B cell (primary cell): ENCODE data around the gene TLL2. TPM values are rescaled to one million over a fixed set of nuclear protein-coding genes. Genes with fewer than 3 reads are reported as not detected.

Experiments used
- ATAC-seq: fragments of 200-7000 bp; cut with Tn5 transposase; one replicate; pipeline ENCODE4 v1.10.0; 2021; ENCODE audit warnings: low read depth, mild to moderate bottlenecking, moderate number of reproducible peaks, moderate library complexity
- CTCF ChIA-PET: fragments of 350-600 bp; sonication (Branson Sonifier 250); formaldehyde crosslinking; loops from one replicate; lab custom pipeline; 2021; ENCODE audit warnings: antibody characterized with exemption, inconsistent platforms; lab: Charles Lee
- POLR2A ChIA-PET: fragments of 350-600 bp; sonication (Branson Sonifier 250); formaldehyde crosslinking; loops from one replicate; lab custom pipeline; 2021; ENCODE audit warnings: antibody characterized with exemption; lab: Charles Lee
- DNase-seq: peaks from one replicate; pipeline ENCODE4 v3.0.0; 2013
- H2AFZ ChIP-seq: 2 replicates; pipeline ENCODE4 v1.6.1; 2012; ENCODE audit warnings: mild to moderate bottlenecking, low read depth, low read length; ENCODE audit not compliant: insufficient read depth, poor library complexity, severe bottlenecking
- H3K27ac ChIP-seq, 2 donors: 1 replicate in 1 of 2; 2 replicates in 1 of 2; pipeline ENCODE4 v1.5.1; 2012 to 2013; ENCODE audit warnings: low read length in 2 of 2, mild to moderate bottlenecking in 2 of 2, moderate library complexity in 1 of 2
- H3K27me3 ChIP-seq, 4 experiments: fragments of 200-600 bp in 1 of 4; sonication (generic) in 1 of 4; replicated peaks in 1 of 4; 1 replicate in 2 of 4; 2 replicates in 2 of 4; pipeline versions ENCODE4 v1.6.1 to v1.7.0; 2013 to 2016; ENCODE audit warnings: low read length in 3 of 4, mild to moderate bottlenecking in 2 of 4, mixed read lengths in 1 of 4, moderate library complexity in 1 of 4; ENCODE audit not compliant: insufficient read depth in 4 of 4, control insufficient read depth in 3 of 4; ENCODE audit errors: control extremely low read depth in 1 of 4
- H3K36me3 ChIP-seq, 2 experiments: replicated peaks in 1 of 2; 1 replicate in 1 of 2; 2 replicates in 1 of 2; pipeline versions ENCODE4 v1.6.1 to v1.7.1; 2013; ENCODE audit warnings: low read length in 1 of 2; ENCODE audit not compliant: insufficient read depth in 2 of 2, control insufficient read depth in 1 of 2; ENCODE audit errors: control extremely low read depth in 1 of 2, extremely low read depth in 1 of 2
- H3K4me1 ChIP-seq, 2 donors: fragments of 200-600 bp in 1 of 2; sonication (generic) in 1 of 2; 1 replicate in 1 of 2; 2 replicates in 1 of 2; pipeline versions ENCODE4 v1.5.1 to v1.6.1; 2013 to 2017; ENCODE audit warnings: low read length in 2 of 2; ENCODE audit not compliant: control insufficient read depth in 2 of 2, insufficient read depth in 2 of 2
- H3K4me2 ChIP-seq: replicated peaks from 2 replicates; pipeline ENCODE3; 2012; ENCODE audit warnings: mild to moderate bottlenecking, low read depth, low read length; ENCODE audit not compliant: poor library complexity, severe bottlenecking
- H3K4me3 ChIP-seq, 5 experiments: fragments of 200-600 bp in 1 of 5; sonication (generic) in 1 of 5; 1 replicate in 3 of 5; 2 replicates in 2 of 5; pipeline versions ENCODE4 v1.5.1 to v1.7.0; 2011 to 2016; ENCODE audit warnings: low read length in 4 of 5, mild to moderate bottlenecking in 4 of 5, low read depth in 2 of 5, control low read depth in 1 of 5, moderate library complexity in 1 of 5; ENCODE audit not compliant: insufficient read depth in 1 of 5; ENCODE audit errors: control extremely low read depth in 1 of 5, extremely low read depth in 1 of 5
- H3K79me2 ChIP-seq: fragments of 200-600 bp; sonication (generic); one replicate; pipeline ENCODE4 v1.6.0; 2016; ENCODE audit warnings: low read length; ENCODE audit not compliant: control insufficient read depth, insufficient read depth
- H3K9ac ChIP-seq: fragments of 200-600 bp; sonication (generic); 2 replicates; pipeline ENCODE4 v1.6.1; 2017; ENCODE audit warnings: mild to moderate bottlenecking, low read length, moderate library complexity
- H3K9me3 ChIP-seq, 3 donors: one replicate each; pipeline versions ENCODE4 v1.6.1 to v1.7.1; 2013; ENCODE audit warnings: low read length in 2 of 3; ENCODE audit not compliant: control insufficient read depth in 2 of 3, insufficient read depth in 1 of 3; ENCODE audit errors: control extremely low read depth in 1 of 3
- H4K20me1 ChIP-seq: 2 replicates; pipeline ENCODE4 v1.6.0; 2012; ENCODE audit warnings: mild to moderate bottlenecking, low read length; ENCODE audit not compliant: insufficient read depth, control insufficient read depth, poor library complexity, severe bottlenecking
- H3K27ac Mint-ChIP-seq: one replicate; pipeline ENCODE4 v1.8.0; 2021; ENCODE audit warnings: mixed read lengths
- H3K27me3 Mint-ChIP-seq: one replicate; pipeline ENCODE4 v1.8.0; 2021; ENCODE audit warnings: mixed read lengths
- H3K4me1 Mint-ChIP-seq: one replicate; pipeline ENCODE4 v1.8.0; 2021; ENCODE audit warnings: mixed read lengths
- H3K4me3 Mint-ChIP-seq: one replicate; pipeline ENCODE4 v1.8.0; 2021; ENCODE audit warnings: mixed read lengths
- H3K9me3 Mint-ChIP-seq: one replicate; pipeline ENCODE4 v1.8.0; 2022; ENCODE audit warnings: mixed read lengths; ENCODE audit not compliant: insufficient read depth
- EZH2 ChIP-seq: IDR thresholded peaks from 2 replicates; pipeline ENCODE4 v1.6.1; 2012; ENCODE audit warnings: borderline replicate concordance, low read depth, mild to moderate bottlenecking, moderate library complexity, low read length; ENCODE audit not compliant: insufficient read depth, poor library complexity, severe bottlenecking
- WGBS: methylation state at CpG from one replicate; pipeline ENCODE4 v1.1.5; 2013; ENCODE audit warnings: missing lambda C conversion rate; ENCODE audit not compliant: insufficient coverage; 5-methylcytosine and 5-hydroxymethylcytosine counted together
- intact Hi-C: fragments of 100-400 bp; cut with micrococcal nuclease; formaldehyde crosslinking; loops from one replicate; pipeline ENCODE4 v1.10.0; 2022
- polyA plus RNA-seq: library from polyadenylated mRNA; depleted of rRNA; stranded (reverse); fragments of >200 nt; gene quantifications from 2 replicates; pipeline ENCODE4 v1.2.3, GENCODE V29; 2012
- total RNA-seq, 2 donors: library from RNA; stranded (reverse); fragments of 120-200 nt in 1 of 2; gene quantifications; 1 replicate in 1 of 2; 2 replicates in 1 of 2; pipeline versions ENCODE4 v1.2.3 to v1.2.4, GENCODE V29; 2013 to 2022
- TF ChIP-seq, protein P1 (sequence below): fragments of 200-600 bp; IDR thresholded peaks from one replicate; pipeline ENCODE4 v1.8.0; 2022; ENCODE audit warnings: antibody characterized with exemption, mild to moderate bottlenecking

The TLL2 gene
- total and polyA plus RNA-seq, 2 donors (not counting 1 experiment from before 2014, with no cell fraction given), result 0.13 to 0.47 TPM

DNA sequence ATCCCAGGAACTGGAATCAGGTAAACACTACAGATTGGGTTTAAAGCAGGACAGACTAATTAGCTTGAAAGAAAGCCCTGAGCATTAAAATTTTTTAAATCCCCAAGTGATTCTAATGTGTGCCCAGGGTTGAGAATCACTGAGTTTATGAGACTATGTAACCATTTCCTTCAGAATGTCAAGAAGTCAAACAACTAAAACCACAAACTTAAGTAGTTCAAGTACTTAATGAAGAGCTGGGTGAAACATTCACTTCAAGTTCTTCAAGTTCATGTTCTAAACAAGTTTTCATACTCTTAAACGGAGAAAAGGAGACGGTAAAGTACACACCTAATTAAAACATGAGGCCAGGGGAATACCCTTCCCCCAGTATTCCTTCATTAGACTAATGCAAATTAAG lies 28.2 kb upstream of the TLL2 start:
- H3K9me3 Mint-ChIP-seq, result no peaks in the 10 kb centered on the region
- no peaks in the 10 kb centered on the region for H3K27me3 Mint-ChIP-seq
- H4K20me1 ChIP-seq, result peaks cover 9% of the 10 kb centered on the region
- TF ChIP-seq EZH2, result no peak
- TF ChIP-seq, protein P1, sequence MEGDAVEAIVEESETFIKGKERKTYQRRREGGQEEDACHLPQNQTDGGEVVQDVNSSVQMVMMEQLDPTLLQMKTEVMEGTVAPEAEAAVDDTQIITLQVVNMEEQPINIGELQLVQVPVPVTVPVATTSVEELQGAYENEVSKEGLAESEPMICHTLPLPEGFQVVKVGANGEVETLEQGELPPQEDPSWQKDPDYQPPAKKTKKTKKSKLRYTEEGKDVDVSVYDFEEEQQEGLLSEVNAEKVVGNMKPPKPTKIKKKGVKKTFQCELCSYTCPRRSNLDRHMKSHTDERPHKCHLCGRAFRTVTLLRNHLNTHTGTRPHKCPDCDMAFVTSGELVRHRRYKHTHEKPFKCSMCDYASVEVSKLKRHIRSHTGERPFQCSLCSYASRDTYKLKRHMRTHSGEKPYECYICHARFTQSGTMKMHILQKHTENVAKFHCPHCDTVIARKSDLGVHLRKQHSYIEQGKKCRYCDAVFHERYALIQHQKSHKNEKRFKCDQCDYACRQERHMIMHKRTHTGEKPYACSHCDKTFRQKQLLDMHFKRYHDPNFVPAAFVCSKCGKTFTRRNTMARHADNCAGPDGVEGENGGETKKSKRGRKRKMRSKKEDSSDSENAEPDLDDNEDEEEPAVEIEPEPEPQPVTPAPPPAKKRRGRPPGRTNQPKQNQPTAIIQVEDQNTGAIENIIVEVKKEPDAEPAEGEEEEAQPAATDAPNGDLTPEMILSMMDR, result no peak
- intact Hi-C loops, result no loop called here
- no peaks in the 10 kb centered on the region for H3K27me3 ChIP-seq
- DNase-seq (no peak), ATAC-seq (no peak)
- H3K4me1 Mint-ChIP-seq, result no peaks in the 10 kb centered on the region
- H3K9me3 ChIP-seq, result no peaks in the 10 kb centered on the region
- no peak overlapping the region for H3K4me3 ChIP-seq
- H2AFZ ChIP-seq, result no peak overlapping the region
- peak overlapping the region; percentile 53 for H3K27ac Mint-ChIP-seq
- H3K27ac ChIP-seq, result no peak overlapping the region
- WGBS, result no CpG with 5 or more reads among the region's 2 CpGs
- H3K4me1 ChIP-seq, result no peaks in the 10 kb centered on the region
- no peak overlapping the region for H3K4me2 ChIP-seq
- H3K79me2 ChIP-seq, result no peaks in the 10 kb centered on the region
- no peak overlapping the region for H3K9ac ChIP-seq
- CTCF ChIA-PET, result no interaction called here
- H3K36me3 ChIP-seq, result peaks cover 13 to 54% of the 10 kb centered on the region in 2 experiments
- H3K4me3 Mint-ChIP-seq, result no peak overlapping the region
- POLR2A ChIA-PET, result no interaction called here

DNA sequence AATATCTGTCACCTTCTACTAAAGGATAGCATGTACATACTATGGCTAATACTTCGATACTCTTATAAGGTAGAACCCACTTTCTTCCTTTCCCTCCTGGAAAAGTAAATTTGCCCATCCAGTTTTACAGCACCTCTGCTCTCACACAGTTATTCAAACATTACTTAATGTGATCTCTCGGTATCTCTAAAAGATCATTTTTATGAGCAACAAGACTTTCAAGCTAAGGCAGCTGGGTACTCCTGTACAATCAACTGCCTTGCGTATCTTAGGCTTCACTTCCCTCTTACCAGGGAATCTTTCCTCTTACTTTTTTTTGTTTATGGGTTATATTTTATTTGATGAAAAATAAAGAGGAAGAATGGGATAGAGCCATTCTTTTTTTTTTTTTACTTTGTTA lies 26.5 kb upstream of the TLL2 start:
- Mint-ChIP-seq H3K4me1 (peaks cover 11% of the 10 kb centered on the region), H3K27ac (no peak overlapping the region), H3K4me3 (no peak overlapping the region), H3K27me3 (no peaks in the 10 kb centered on the region), H3K9me3 (no peaks in the 10 kb centered on the region)
- ChIA-PET CTCF (no interaction called here), POLR2A (no interaction called here)
- H3K4me2 ChIP-seq, result no peak overlapping the region
- H3K4me3 ChIP-seq, result no peak overlapping the region
- peaks cover 24% of the 10 kb centered on the region for H4K20me1 ChIP-seq
- H3K27me3 ChIP-seq, result no peaks in the 10 kb centered on the region
- ATAC-seq (no peak), DNase-seq (no peak)
- intact Hi-C loops, result no loop called here
- H3K27ac ChIP-seq, result no peak overlapping the region
- 100% methylated on average over 1 of the region's 3 CpGs for WGBS
- H3K9ac ChIP-seq, result no peak overlapping the region
- no peaks in the 10 kb centered on the region for H3K9me3 ChIP-seq
- peaks cover 10 to 38% of the 10 kb centered on the region in 2 experiments for H3K36me3 ChIP-seq
- TF ChIP-seq, protein P1, result no peak
- no peak for TF ChIP-seq EZH2
- no peak overlapping the region for H2AFZ ChIP-seq
- peaks cover 0 to 5% of the 10 kb centered on the region in 2 donors for H3K4me1 ChIP-seq
- peaks cover 5% of the 10 kb centered on the region for H3K79me2 ChIP-seq
